SU-DHL-6 (cell line): ENCODE measurements around the gene SOX6.

ENCODE experiments used
- H2AFZ ChIP-seq: fragments of 200-600 bp; sonication (generic); 2 replicates; pipeline ENCODE4 v1.6.1; 2014; ENCODE audit warnings: low read depth, mild to moderate bottlenecking, moderate library complexity, mixed read lengths, antibody characterized with exemption, low read length; ENCODE audit not compliant: severe bottlenecking
- H3F3A ChIP-seq: fragments of 200-600 bp; shearing (Covaris generic); 2 replicates; pipeline ENCODE4 v1.6.0; 2016; ENCODE audit warnings: antibody characterized with exemption, mild to moderate bottlenecking; ENCODE audit not compliant: insufficient read depth
- H3K27ac ChIP-seq: fragments of 200-600 bp; sonication (generic); 2 replicates; pipeline ENCODE4 v1.5.1; 2016; ENCODE audit warnings: low read depth, mild to moderate bottlenecking, low read length, moderate library complexity, mixed read lengths
- H3K27me3 ChIP-seq: fragments of 200-600 bp; sonication (generic), shearing (Covaris generic); 2 replicates; pipeline ENCODE4 v1.6.0; 2014; ENCODE audit warnings: mild to moderate bottlenecking, low read length
- H3K36me3 ChIP-seq: fragments of 200-600 bp; sonication (generic); 2 replicates; pipeline ENCODE4 v1.6.1; 2014; ENCODE audit warnings: mild to moderate bottlenecking, low read length, mixed read lengths
- H3K4me2 ChIP-seq: fragments of 300-600, 200-600 bp; shearing (Covaris generic), sonication (generic); 2 replicates; pipeline ENCODE4 v1.6.0; 2014; ENCODE audit warnings: low read length, low read depth, mild to moderate bottlenecking; ENCODE audit not compliant: poor library complexity, severe bottlenecking
- H3K4me3 ChIP-seq: fragments of 200-600 bp; sonication (generic); 2 replicates; pipeline ENCODE4 v1.5.1; 2014; ENCODE audit warnings: antibody characterized with exemption, low read length, mild to moderate bottlenecking, mixed read lengths; ENCODE audit not compliant: insufficient read depth, poor library complexity, severe bottlenecking
- H3K79me2 ChIP-seq: fragments of 200-600 bp; sonication (generic); 2 replicates; pipeline ENCODE4 v1.6.1; 2014; ENCODE audit warnings: mild to moderate bottlenecking, low read length, moderate library complexity; ENCODE audit not compliant: insufficient read depth
- H3K9ac ChIP-seq: fragments of 200-600 bp; sonication (generic); 2 replicates; pipeline ENCODE4 v1.7.0; 2014; ENCODE audit warnings: mild to moderate bottlenecking, low read length
- H3K9me2 ChIP-seq: fragments of 200-600 bp; sonication (generic); replicated peaks from 2 replicates; pipeline ENCODE4 v1.6.1; 2014; ENCODE audit warnings: low read length; ENCODE audit not compliant: insufficient read depth
- H3K9me3 ChIP-seq: fragments of 200-600 bp; sonication (generic); 2 replicates; pipeline ENCODE4 v1.6.1; 2014; ENCODE audit warnings: low read length, mixed read lengths; ENCODE audit not compliant: insufficient read depth
- H4K20me1 ChIP-seq: fragments of 200-600 bp; sonication (generic); 2 replicates; pipeline ENCODE4 v1.6.1; 2014; ENCODE audit warnings: low read depth, mild to moderate bottlenecking, antibody characterized with exemption, low read length, moderate library complexity, mixed read lengths
- CTCF ChIP-seq: fragments of 200-600 bp; sonication (generic); IDR thresholded peaks from one replicate; pipeline ENCODE4 v1.5.1; 2017; ENCODE audit warnings: antibody characterized with exemption, mild to moderate bottlenecking, low read length, moderate library complexity; ENCODE audit not compliant: insufficient read depth, poor library complexity, severe bottlenecking
- EZH2phosphoT487 ChIP-seq: fragments of 200-600 bp; sonication (generic), shearing (Covaris generic); conservative IDR thresholded peaks from 2 replicates; pipeline ENCODE4 v1.6.1; 2018; ENCODE audit warnings: mild to moderate bottlenecking, antibody characterized with exemption, low read length, moderate library complexity, mixed read lengths

SOX6 gene

GRCh38 chr11:16047073-16047472 is 309.3 kb downstream of the SOX6 start:
- H3K9me3 ChIP-seq, result no peaks in the 10 kb centered on the region
- no peaks in the 10 kb centered on the region for H3K79me2 ChIP-seq
- H3K36me3 ChIP-seq, result no peaks in the 10 kb centered on the region
- H3K4me3 ChIP-seq, result no peak overlapping the region
- H3K27ac ChIP-seq, result no peak overlapping the region
- no peaks in the 10 kb centered on the region; the same call in 1 of the 2 replicates for H3K27me3 ChIP-seq
- no peaks in the 10 kb centered on the region for H3K9me2 ChIP-seq
- no peaks in the 10 kb centered on the region for H3F3A ChIP-seq
- H3K9ac ChIP-seq, result no peak overlapping the region
- H2AFZ ChIP-seq, result no peak overlapping the region
- H3K4me2 ChIP-seq, result no peak overlapping the region
- TF ChIP-seq EZH2phosphoT487, result no peak
- no peak for TF ChIP-seq CTCF
- no peaks in the 10 kb centered on the region for H4K20me1 ChIP-seq

GRCh38 chr11:16043617-16044016 is 312.7 kb downstream of the SOX6 start:
- Histone ChIP-seq H3K36me3 (no peaks in the 10 kb centered on the region), H3K27me3 (0 out of 2 replicates have a peak, but pooled peaks cover 3% of the 10 kb centered on the region), H3K9ac (no peak overlapping the region), H3K79me2 (no peaks in the 10 kb centered on the region), H3K27ac (no peak overlapping the region), H3K4me3 (no peak overlapping the region), H3K9me3 (no peaks in the 10 kb centered on the region), H2AFZ (no peak overlapping the region), H3K9me2 (no peaks in the 10 kb centered on the region), H3F3A (no peaks in the 10 kb centered on the region), H4K20me1 (no peaks in the 10 kb centered on the region), H3K4me2 (no peak overlapping the region)
- TF ChIP-seq EZH2phosphoT487 (no peak), CTCF (no peak)

GRCh38 chr11:16041207-16041606 is 315.1 kb downstream of the SOX6 start:
- Histone ChIP-seq H3K9me2 (no peaks in the 10 kb centered on the region), H4K20me1 (no peaks in the 10 kb centered on the region), H3K36me3 (no peaks in the 10 kb centered on the region), H3K9me3 (no peaks in the 10 kb centered on the region), H3F3A (no peaks in the 10 kb centered on the region), H3K9ac (no peak overlapping the region), H3K79me2 (no peaks in the 10 kb centered on the region), H3K4me2 (no peak overlapping the region), H2AFZ (no peak overlapping the region), H3K4me3 (no peak overlapping the region), H3K27me3 (0 out of 2 replicates have a peak, but pooled peaks cover 3% of the 10 kb centered on the region), H3K27ac (no peak overlapping the region)
- no peak for TF ChIP-seq CTCF
- TF ChIP-seq EZH2phosphoT487, result no peak

GRCh38 chr11:16040151-16040550 is 316.2 kb downstream of the SOX6 start:
- Histone ChIP-seq H3K9me3 (no peaks in the 10 kb centered on the region), H3K27ac (no peak overlapping the region), H3K9me2 (no peaks in the 10 kb centered on the region), H3K4me2 (no peak overlapping the region), H3K9ac (no peak overlapping the region), H3F3A (no peaks in the 10 kb centered on the region), H2AFZ (no peak overlapping the region), H3K27me3 (0 out of 2 replicates have a peak, but pooled peaks cover 3% of the 10 kb centered on the region), H4K20me1 (no peaks in the 10 kb centered on the region), H3K79me2 (no peaks in the 10 kb centered on the region), H3K36me3 (no peaks in the 10 kb centered on the region), H3K4me3 (no peak overlapping the region)
- no peak for TF ChIP-seq EZH2phosphoT487
- no peak for TF ChIP-seq CTCF
